ENCODE results near the gene SYNGR3. TPM values are rescaled to one million over a fixed set of nuclear protein-coding genes. Genes with fewer than 3 reads are reported as not detected.

The SYNGR3 gene
- 2.7 and 2.9 TPM in 2 replicates for total RNA-seq

GRCh38 chr16:1989209-1990100 lies at the start of gene SYNGR3:
Gene SYNGR3, plus strand, starts transcription at chr16:1989970. Its CDS starts 133 bp downstream, at chr16:1990103.

GRCh38 chr16:1942810-1943726 lies 46.7 kb upstream of the SYNGR3 start, which contains the start of gene MSRB1:
Gene MSRB1, minus strand, starts transcription at chr16:1943199. Its CDS starts 43 bp downstream, at chr16:1943156.

GRCh38 chr16:1959269-1960039 lies 30.3 kb upstream of the SYNGR3 start, which contains the start of gene NDUFB10:
Gene NDUFB10, plus strand, starts transcription at chr16:1959538. Its CDS starts 87 bp downstream, at chr16:1959625.

GRCh38 chr16:1964506-1965395 lies 25.0 kb upstream of the SYNGR3 start, which contains the start of gene RPS2:
Gene RPS2, minus strand, starts transcription at chr16:1964826. Its CDS starts 201 bp downstream, at chr16:1964625.

GRCh38 chr16:1966460-1966859 lies 23.3 kb upstream of the SYNGR3 start, which contains the start of gene RNF151:
Gene RNF151, plus strand, starts transcription at chr16:1966856. Its CDS starts 26 bp downstream, at chr16:1966882.

GRCh38 chr16:1971796-1972489 lies 17.8 kb upstream of the SYNGR3 start, which contains the start of gene TBL3:
Gene TBL3, plus strand, starts transcription at chr16:1972053. Its CDS starts 112 bp downstream, at chr16:1972165.

GRCh38 chr16:1981398-1981836 lies 8.4 kb upstream of the SYNGR3 start, which contains the start of gene NOXO1:
Gene NOXO1, minus strand, starts transcription at chr16:1981469. Its CDS starts 290 bp downstream, at chr16:1981179.

GRCh38 chr16:1983544-1984346 lies 6.0 kb upstream of the SYNGR3 start, which contains the start of gene GFER:
Gene GFER, plus strand, starts transcription at chr16:1984193. Its CDS starts 26 bp downstream, at chr16:1984219.

GRCh38 chr16:2009791-2010510 lies 20.2 kb downstream of the SYNGR3 start, which contains the start of gene ZNF598:
Gene ZNF598, minus strand, starts transcription at chr16:2009821.

GRCh38 chr16:2019518-2019920 lies 29.7 kb downstream of the SYNGR3 start, which contains the start of gene NPW:
Gene NPW, plus strand, starts transcription at chr16:2019785.

GRCh38 chr16:2026461-2027023 lies 36.8 kb downstream of the SYNGR3 start, which contains the start of gene NHERF2:
Gene NHERF2, plus strand, starts transcription at chr16:2026902. Its CDS starts 104 bp downstream, at chr16:2027006.

Other genes with a start within 250 kb of the SYNGR3 start
- 36.1 and 43.0 TPM in 2 replicates for gene NME3, start 218.4 kb upstream of the SYNGR3 start, total RNA-seq
- 6.3 and 6.4 TPM in 2 replicates for gene EME2, start 217.2 kb upstream of the SYNGR3 start, total RNA-seq
- 88.6 and 90.2 TPM in 2 replicates for gene MRPS34, start 216.8 kb upstream of the SYNGR3 start, total RNA-seq
- 33.6 and 52.0 TPM in 2 replicates for gene SPSB3, start 207.4 kb upstream of the SYNGR3 start, total RNA-seq
- 46.0 and 47.0 TPM in 2 replicates for gene NUBP2, start 207.0 kb upstream of the SYNGR3 start, total RNA-seq
- gene IGFALS, start 196.3 kb upstream of the SYNGR3 start, total RNA-seq = under 0.01 TPM in 1 of 2 replicates, not detected in the other
- gene HAGH, start 163.1 kb upstream of the SYNGR3 start, total RNA-seq = 24.7 and 25.4 TPM in 2 replicates
- 76.8 and 109 TPM in 2 replicates for gene FAHD1, start 162.8 kb upstream of the SYNGR3 start, total RNA-seq
- gene MEIOB, start 117.8 kb upstream of the SYNGR3 start, total RNA-seq = not detected in 2 replicates
- not detected in 2 replicates for gene HS3ST6, start 71.6 kb upstream of the SYNGR3 start, total RNA-seq
- gene MSRB1, start 46.8 kb upstream of the SYNGR3 start, total RNA-seq = 7.8 and 9.0 TPM in 2 replicates
- not detected in 2 replicates for gene RPL3L, start 35.3 kb upstream of the SYNGR3 start, total RNA-seq
- gene NDUFB10, start 30.4 kb upstream of the SYNGR3 start, total RNA-seq = 197 and 259 TPM in 2 replicates
- 3,167 and 4,556 TPM in 2 replicates for gene RPS2, start 25.1 kb upstream of the SYNGR3 start, total RNA-seq
- gene RNF151, start 23.1 kb upstream of the SYNGR3 start, total RNA-seq = not detected in 2 replicates
- gene TBL3, start 17.9 kb upstream of the SYNGR3 start, total RNA-seq = 26.5 and 30.1 TPM in 2 replicates
- 0.16 TPM in 1 of 2 replicates, not detected in the other for gene NOXO1, start 8.5 kb upstream of the SYNGR3 start, total RNA-seq
- gene GFER, start 5.8 kb upstream of the SYNGR3 start, total RNA-seq = 8.4 and 10.6 TPM in 2 replicates
- 12.0 and 15.1 TPM in 2 replicates for gene ZNF598, start 19.9 kb downstream of the SYNGR3 start, total RNA-seq
- 0.47 and 0.60 TPM in 2 replicates for gene NPW, start 29.8 kb downstream of the SYNGR3 start, total RNA-seq
- 34.4 and 41.2 TPM in 2 replicates for gene NHERF2, start 36.9 kb downstream of the SYNGR3 start, total RNA-seq
- 43.2 and 62.1 TPM in 2 replicates for gene NTHL1, start 57.9 kb downstream of the SYNGR3 start, total RNA-seq
- 46.2 and 78.6 TPM in 2 replicates for gene TSC2, start 58.0 kb downstream of the SYNGR3 start, total RNA-seq
- gene PKD1, start 145.9 kb downstream of the SYNGR3 start, total RNA-seq = 63.0 and 123 TPM in 2 replicates
- gene RAB26, start 158.7 kb downstream of the SYNGR3 start, total RNA-seq = 3.2 and 5.5 TPM in 2 replicates
- gene TRAF7, start 165.8 kb downstream of the SYNGR3 start, total RNA-seq = 44.8 and 53.2 TPM in 2 replicates
- gene CASKIN1, start 206.6 kb downstream of the SYNGR3 start, total RNA-seq = 0.09 and 0.16 TPM in 2 replicates
- gene MLST8, start 215.5 kb downstream of the SYNGR3 start, total RNA-seq = 14.2 and 18.7 TPM in 2 replicates
- gene BRICD5, start 220.9 kb downstream of the SYNGR3 start, total RNA-seq = 0.60 and 1.1 TPM in 2 replicates
- 2.2 and 5.4 TPM in 2 replicates for gene PGP, start 224.9 kb downstream of the SYNGR3 start, total RNA-seq
- gene E4F1, start 233.6 kb downstream of the SYNGR3 start, total RNA-seq = 23.5 and 31.9 TPM in 2 replicates
- 0.95 and 1.1 TPM in 2 replicates for gene DNASE1L2, start 246.5 kb downstream of the SYNGR3 start, total RNA-seq